ENCODE measurements around the gene AXDND1. TPM values are rescaled to one million over a fixed set of nuclear protein-coding genes. Genes with fewer than 3 reads are reported as not detected.

Gene AXDND1
- total RNA-seq, 1 experiment from 2014 or later: 0.48 TPM

- no CpG with 5 or more reads among the region's 2 CpGs for WGBS (ENCODE audit: extremely low coverage, insufficient read length, low lambda C conversion rate)
- Histone ChIP-seq H3K4ac (ENCODE audit: low read depth, low read length) (no peak overlapping the region), H3K9ac (ENCODE audit: extremely low read depth, insufficient read length, low read length) (no peak overlapping the region), H3K79me1 (ENCODE audit: insufficient read depth, low read depth, low read length, poor library complexity, severe bottlenecking) (no peaks in the 10 kb centered on the region), H2BK12ac (ENCODE audit: insufficient read length, low read depth, low read length) (no peak overlapping the region), H3K27ac (ENCODE audit: insufficient read length, low read depth, low read length) (no peak overlapping the region), H4K8ac (replicated peaks; ENCODE audit: insufficient read length, low read depth, low read length) (no peak overlapping the region), H3K79me2 (ENCODE audit: insufficient read depth, low read length) (no peaks in the 10 kb centered on the region), H2BK120ac (ENCODE audit: low read depth, low read length, poor library complexity, severe bottlenecking) (no peak overlapping the region), H3K23me2 (ENCODE audit: insufficient read length, low read depth, low read length, poor library complexity, severe bottlenecking) (no peaks in the 10 kb centered on the region), H4K20me1 (ENCODE audit: control insufficient read depth, insufficient read depth, insufficient read length) (no peaks in the 10 kb centered on the region), H4K5ac (ENCODE audit: insufficient read length, low read depth, low read length) (no peak overlapping the region), H3T11ph (ENCODE audit: low read length) (no peak overlapping the region), H3K23ac (ENCODE audit: insufficient read length, low read depth, low read length) (no peak overlapping the region), H2BK5ac (ENCODE audit: insufficient read length, low read length) (no peak overlapping the region), H2AK5ac (ENCODE audit: insufficient read length, low read length) (no peak overlapping the region), H3K56ac (ENCODE audit: insufficient read length, low read depth, low read length) (no peak overlapping the region), H4K91ac (ENCODE audit: insufficient read length, low read depth, low read length) (no peak overlapping the region), H3K14ac (ENCODE audit: insufficient read depth, low read length) (no peak overlapping the region), H3K4me1 (ENCODE audit: insufficient read depth, low read length) (no peaks in the 10 kb centered on the region), H3K9me3 (ENCODE audit: control insufficient read depth, low read depth, low read length) (no peaks in the 10 kb centered on the region), H3K18ac (ENCODE audit: insufficient read length, low read depth, low read length) (no peak overlapping the region), H3K27me3 (ENCODE audit: insufficient read depth, low read length) (no peaks in the 10 kb centered on the region), H2AFZ (ENCODE audit: low read length) (no peak overlapping the region), H2BK20ac (ENCODE audit: low read depth, low read length, poor library complexity, severe bottlenecking) (no peak overlapping the region), H3K4me2 (ENCODE audit: insufficient read depth, insufficient read length, low read length) (no peak overlapping the region), H2BK15ac (ENCODE audit: low read depth, low read length) (no peak overlapping the region)
- Mint-ChIP-seq H3K4me3 (no peak overlapping the region), H3K27me3 (ENCODE audit: low read depth) (no peaks in the 10 kb centered on the region), H3K4me1 (0 out of 4 replicates have a peak, but pooled peaks cover 0 to 3% of the 10 kb centered on the region in 2 experiments), H3K27ac (no peak overlapping the region), H3K36me3 (ENCODE audit: insufficient read depth in 1 of 3, low read depth in 3 of 3) (peaks cover 5 to 8% (median 6%) of the 10 kb centered on the region in 3 experiments; a peak in 5 of 7 replicates), H3K9me3 (peaks cover 4 to 6% of the 10 kb centered on the region in 2 experiments; a peak in 3 of 5 replicates)
- TF ChIP-seq CTCF (conservative IDR thresholded peaks at IDR 0.05): no peak
- no peak for DNase-seq
These were observed 39.9 kb upstream of the AXDND1 start for GRCh38 chr1:179325836-179326235.
